GM18951 (cell line): ENCODE data around the gene WNK3.
"Not testable (repeated sequence)": the region's sequence is repeated elsewhere in the genome, so short reads cannot be mapped to it uniquely, and the experiment has no call there.

ENCODE experiments used
- POLR2A ChIP-seq: IDR thresholded peaks from 4 replicates; pipeline ENCODE4 v1.6.1; 2011; ENCODE audit warnings: mild to moderate bottlenecking; ENCODE audit not compliant: insufficient read length, insufficient read depth; ENCODE audit errors: extremely low read depth
- in situ Hi-C: fragments of 300-500 bp; cut with MboI; formaldehyde crosslinking; loops from one replicate; pipeline ENCODE4 v1.12.0; 2022; ENCODE audit warnings: low sequenced_read_pairs, mixed read lengths, inconsistent platforms; ENCODE audit not compliant: unreplicated experiment

The WNK3 gene

DNA sequence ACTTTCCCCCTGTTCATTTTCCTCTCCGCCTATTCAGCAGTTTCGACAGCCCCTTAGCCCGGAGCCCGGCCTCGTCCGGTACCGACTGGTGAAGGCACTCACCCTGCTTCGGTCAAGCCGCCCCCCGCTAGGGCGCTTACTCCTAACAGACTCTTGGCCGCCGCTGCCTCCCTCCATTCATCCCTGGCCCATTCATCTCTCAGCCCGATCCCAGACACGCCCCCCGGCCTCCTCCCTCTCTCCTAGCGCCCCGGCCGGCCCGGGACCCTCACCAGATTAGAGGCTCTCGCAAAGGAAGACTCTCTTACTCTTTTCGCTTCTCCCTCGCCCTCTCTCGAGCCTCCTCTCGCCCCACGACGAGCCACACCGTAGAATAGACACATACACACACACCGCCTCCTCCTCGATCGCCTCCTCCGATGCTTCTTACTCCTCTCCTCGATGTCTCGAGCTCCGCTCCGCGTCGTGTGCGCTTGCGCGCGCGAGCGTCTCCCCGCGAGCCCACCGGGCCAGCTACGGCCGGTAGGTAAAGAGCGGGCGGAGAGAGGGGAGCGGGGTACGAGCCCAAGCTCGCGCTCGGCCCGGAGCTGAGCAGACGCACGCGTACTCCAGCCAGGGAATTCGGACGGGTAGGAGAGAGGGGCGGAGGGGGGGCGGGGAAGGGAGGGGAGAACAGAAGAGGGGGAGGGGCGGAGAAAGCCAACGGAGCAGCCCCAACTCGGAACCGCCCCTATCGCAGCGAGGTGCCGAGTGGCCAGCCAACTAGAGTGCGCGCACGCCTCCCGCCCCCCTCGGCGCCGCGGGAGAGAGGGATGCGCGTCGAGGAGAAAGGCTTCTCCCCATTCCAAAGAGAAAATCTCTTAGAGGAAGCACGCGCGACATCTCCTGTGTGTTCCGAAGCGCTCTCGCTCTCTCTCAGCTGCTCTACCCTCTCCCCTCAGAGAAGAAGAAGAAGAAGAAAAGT is at the start of gene WNK3:
Gene WNK3 (minus strand): TSS at position 633 of the 964 bp plus-strand sequence.
- in situ Hi-C loops = no loop called here
- TF ChIP-seq POLR2A = no peak

GRCh38 chrX:54407266-54407665 is 49.4 kb upstream of the WNK3 start:
- in situ Hi-C loops = no loop called here
- no peak for TF ChIP-seq POLR2A

- no peak for TF ChIP-seq POLR2A
- in situ Hi-C loops = no loop called here
Observed at GRCh38 chrX:54397113-54397512, 39.3 kb upstream of the WNK3 start.

DNA sequence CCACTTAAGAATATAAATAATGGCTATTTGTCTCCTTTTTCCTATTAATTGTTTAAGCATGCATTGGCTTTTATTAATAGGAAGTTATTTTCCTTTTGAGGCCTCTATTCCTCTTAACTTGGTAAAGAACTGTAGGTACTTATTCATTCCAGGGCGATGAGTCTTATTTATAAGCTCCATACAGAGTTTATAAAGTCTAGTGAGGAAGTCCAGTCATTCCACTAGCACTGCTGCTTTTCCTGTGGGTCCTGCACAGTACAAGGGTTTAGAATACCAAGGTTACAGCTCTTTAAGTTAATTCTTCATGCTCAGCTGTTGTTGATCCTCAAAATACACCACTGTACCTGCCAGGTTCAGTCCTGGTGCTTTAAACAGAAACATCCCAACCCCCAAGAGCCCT is 28.5 kb upstream of the WNK3 start:
- in situ Hi-C loops = no loop called here
- TF ChIP-seq POLR2A = no peak

DNA sequence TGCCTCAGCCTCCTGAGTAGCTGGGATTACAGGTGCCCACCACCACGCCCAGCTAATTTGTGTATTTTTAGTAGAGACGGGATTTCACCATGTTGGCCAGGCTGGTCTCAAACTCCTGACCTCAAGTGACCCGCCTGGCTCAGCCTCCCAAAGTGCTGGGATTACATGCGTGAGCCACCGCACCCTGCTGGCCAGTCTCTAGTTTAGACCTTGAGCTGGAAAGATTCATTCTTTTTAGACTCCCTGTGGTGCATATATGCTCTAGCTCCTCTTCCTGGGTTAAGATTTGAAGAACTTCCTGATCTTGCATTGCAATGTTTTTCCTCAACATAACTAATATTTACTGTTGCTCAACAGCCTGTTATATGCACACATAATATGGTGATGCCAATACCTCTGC is 26.8 kb upstream of the WNK3 start:
- in situ Hi-C loops = not testable (repeated sequence)

GRCh38 chrX:54359408-54359807 is 1.6 kb upstream of the WNK3 start:
- no peak for TF ChIP-seq POLR2A
- in situ Hi-C loops = no loop called here

- in situ Hi-C loops = no loop called here
- TF ChIP-seq POLR2A = no peak
Observed at GRCh38 chrX:54358424-54359211, 772 bp upstream of the WNK3 start.

DNA sequence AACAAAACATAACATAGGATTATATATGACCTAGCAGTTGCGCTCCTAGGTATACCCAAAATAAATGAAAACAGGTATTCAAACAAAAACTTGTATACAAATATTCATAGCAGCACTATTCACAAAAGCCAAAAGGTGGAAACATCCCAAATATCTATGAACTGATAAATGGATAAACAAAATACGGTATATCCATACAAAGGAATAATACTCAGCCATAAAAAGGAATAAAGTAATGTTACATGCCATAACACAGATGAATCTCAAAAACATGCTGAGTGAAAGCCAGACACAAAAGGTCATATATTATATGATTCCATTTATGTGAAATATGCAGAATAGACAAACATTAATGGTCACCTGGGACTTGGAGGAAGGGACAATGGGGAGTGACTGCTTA is 5.2 kb downstream of the WNK3 start:
- in situ Hi-C loops = no loop called here
- no peak for TF ChIP-seq POLR2A

DNA sequence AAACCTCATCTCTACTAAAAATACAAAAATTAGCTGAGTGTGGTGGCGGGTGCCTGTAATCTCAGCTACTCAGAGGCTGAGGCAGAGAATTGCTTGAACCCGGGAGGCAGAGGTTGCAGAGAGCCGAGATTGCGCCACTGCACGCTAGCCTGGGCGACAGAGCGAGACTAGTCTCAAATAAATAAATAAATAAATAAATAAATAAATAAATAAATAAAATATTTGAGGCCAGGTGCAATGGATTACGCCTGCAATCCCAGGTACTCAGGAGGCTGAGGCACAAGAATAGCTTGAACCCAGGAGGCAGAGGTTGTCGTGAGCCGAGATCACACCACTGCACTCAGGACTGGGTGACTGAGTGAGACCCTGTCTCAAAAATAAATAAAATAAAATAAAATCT is 20.5 kb downstream of the WNK3 start:
- in situ Hi-C loops = not testable (repeated sequence)

GRCh38 chrX:54325077-54325476 is 32.8 kb downstream of the WNK3 start:
- in situ Hi-C loops = no loop called here
- TF ChIP-seq POLR2A = no peak

- TF ChIP-seq POLR2A = no peak
- in situ Hi-C loops = no loop called here
Observed at GRCh38 chrX:54320067-54320466, 37.8 kb downstream of the WNK3 start.

DNA sequence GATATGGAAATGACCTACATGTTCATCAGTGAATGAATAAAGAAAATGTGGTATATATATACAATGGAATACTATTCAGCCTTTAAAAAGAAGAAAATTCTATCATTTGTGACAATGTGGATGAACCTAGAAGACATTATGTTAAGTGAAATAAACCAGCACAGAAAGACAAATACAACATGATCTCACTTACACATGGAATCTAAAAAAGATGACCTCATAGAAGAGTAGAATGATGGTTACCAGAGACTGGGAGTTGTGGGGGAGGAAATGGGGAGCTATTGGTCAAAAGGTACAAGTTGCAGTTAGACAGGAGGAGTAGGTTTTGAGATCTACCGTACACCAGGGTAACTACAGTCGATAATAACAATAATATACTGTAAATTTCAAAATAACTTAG is 51.5 kb downstream of the WNK3 start:
- no peak for TF ChIP-seq POLR2A
- in situ Hi-C loops = no loop called here

GRCh38 chrX:54301516-54301915 is 56.3 kb downstream of the WNK3 start:
- in situ Hi-C loops = no loop called here
- TF ChIP-seq POLR2A = no peak

GRCh38 chrX:54294306-54294705 is 63.5 kb downstream of the WNK3 start:
- in situ Hi-C loops = no loop called here
- no peak for TF ChIP-seq POLR2A
